Stimulated activated memory B cell treated with anti-CD40 and anti-IgM and Interleukin-4, amounts not matched to agents 10 μg/mL and 1 μg/mL and 100 μg/mL, for 72 hours (primary cell): ENCODE results near the gene SLC39A6.
A peak's percentile ranks its signal among the peaks of the same experiment; 100 is the strongest.
"Not testable (repeated sequence)": the region's sequence is repeated elsewhere in the genome, so short reads cannot be mapped to it uniquely, and the experiment has no call there.

Experiments
- ATAC-seq: fragments of 150-1000 bp; cut with Tn5 transposase; 2 replicates; pipeline ENCODE4 v1.10.0; 2021
- H3K27ac Mint-ChIP-seq: one replicate; pipeline ENCODE4 v1.8.0; 2022; ENCODE audit warnings: mild to moderate bottlenecking, mixed read lengths
- H3K27me3 Mint-ChIP-seq: one replicate; pipeline ENCODE4 v1.8.0; 2022; ENCODE audit warnings: mixed read lengths
- H3K36me3 Mint-ChIP-seq: one replicate; pipeline ENCODE4 v1.8.0; 2022; ENCODE audit warnings: mixed read lengths
- H3K4me1 Mint-ChIP-seq: one replicate; pipeline ENCODE4 v1.8.0; 2022; ENCODE audit warnings: mixed read lengths
- H3K4me3 Mint-ChIP-seq: one replicate; pipeline ENCODE4 v1.8.0; 2022; ENCODE audit warnings: mild to moderate bottlenecking, moderate library complexity, mixed read lengths
- H3K9me3 Mint-ChIP-seq: one replicate; pipeline ENCODE4 v1.8.0; 2022; ENCODE audit warnings: mixed read lengths

SLC39A6 gene

GRCh38 chr18:36066001-36066400 is 63.1 kb downstream of the SLC39A6 start:
- peak overlapping the region; percentile 85 for H3K27ac Mint-ChIP-seq
- no peak for ATAC-seq
- H3K4me3 Mint-ChIP-seq = peak overlapping the region; percentile 83
- peaks cover 54% of the 10 kb centered on the region for H3K4me1 Mint-ChIP-seq
- peaks cover 6% of the 10 kb centered on the region for H3K36me3 Mint-ChIP-seq
- H3K9me3 Mint-ChIP-seq = peaks cover 2% of the 10 kb centered on the region
- H3K27me3 Mint-ChIP-seq = no peaks in the 10 kb centered on the region

- peaks cover 63% of the 10 kb centered on the region for H3K4me1 Mint-ChIP-seq
- not testable (repeated sequence) for H3K4me3 Mint-ChIP-seq, H3K9me3 Mint-ChIP-seq, ATAC-seq, H3K27me3 Mint-ChIP-seq, H3K27ac Mint-ChIP-seq, H3K36me3 Mint-ChIP-seq
These were observed 64.4 kb downstream of the SLC39A6 start for GRCh38 chr18:36064809-36065079.

DNA sequence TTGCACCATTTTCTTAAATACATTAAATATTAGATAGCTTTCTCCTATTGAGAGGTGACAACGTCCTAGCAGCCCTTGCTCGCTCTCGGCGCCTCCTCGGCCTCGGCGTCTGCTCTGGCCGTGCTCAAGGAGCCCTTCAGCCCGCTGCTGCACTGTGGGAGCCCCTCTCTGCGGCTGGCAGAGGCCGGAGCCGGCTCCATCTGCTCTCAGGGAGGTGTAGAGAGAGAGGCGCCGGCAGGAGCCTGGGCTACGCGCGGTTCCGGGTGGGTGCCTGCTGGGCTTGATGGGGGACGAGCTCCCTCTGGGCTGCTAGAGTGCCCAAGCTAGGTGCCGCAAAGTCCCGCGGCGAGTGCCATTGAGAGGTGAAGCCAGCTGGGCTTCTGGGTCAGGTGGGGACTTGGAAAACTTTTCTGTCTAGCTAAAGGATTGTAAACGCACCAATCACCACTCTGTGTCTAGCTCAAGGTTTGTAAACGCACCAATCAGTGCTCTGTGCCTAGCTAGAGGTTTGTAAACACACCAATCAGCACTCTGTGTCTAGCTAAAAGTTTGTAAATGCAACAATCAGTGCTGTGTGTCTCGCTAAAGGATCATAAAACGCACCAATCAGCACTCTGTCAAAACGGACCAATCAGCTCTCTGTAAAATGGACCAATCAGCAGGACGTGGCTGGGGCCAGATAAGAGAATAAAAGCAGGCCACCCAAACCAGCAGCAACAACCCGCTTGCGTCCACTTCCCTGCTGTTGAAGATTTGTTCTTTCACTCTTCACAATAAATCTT is 64.9 kb downstream of the SLC39A6 start:
- Mint-ChIP-seq H3K4me1 (peaks cover 63% of the 10 kb centered on the region), H3K9me3 (peaks cover 2% of the 10 kb centered on the region), H3K27me3 (no peaks in the 10 kb centered on the region), H3K4me3 (no peak overlapping the region), H3K27ac (no peak overlapping the region), H3K36me3 (peaks cover 6% of the 10 kb centered on the region)
- no peak for ATAC-seq

- H3K36me3 Mint-ChIP-seq = peaks cover 12% of the 10 kb centered on the region
- H3K27ac Mint-ChIP-seq = no peak overlapping the region
These were observed 70.5 kb downstream of the SLC39A6 start for GRCh38 chr18:36058674-36059073.

More at GRCh38 chr18:36058674-36059073, 70.5 kb downstream of the SLC39A6 start:
- H3K27me3 Mint-ChIP-seq = no peaks in the 10 kb centered on the region
- H3K4me3 Mint-ChIP-seq = no peak overlapping the region
- H3K9me3 Mint-ChIP-seq = no peaks in the 10 kb centered on the region
- ATAC-seq = no peak
- peaks cover 51% of the 10 kb centered on the region for H3K4me1 Mint-ChIP-seq
